ENCODE data around the gene NLK.
A peak's percentile ranks its signal among the peaks of the same experiment; 100 is the strongest.
"Not testable (repeated sequence)": the region's sequence is repeated elsewhere in the genome, so short reads cannot be mapped to it uniquely, and the experiment has no call there.

NLK gene

GRCh38 chr17:28042657-28042720 is at the start of gene NLK:
NLK (plus strand) TSS chr17:28042677; CDS start chr17:28042874, 197 bp downstream.
- DNase-seq (ENCODE audit: low spot score), result no peak

DNA sequence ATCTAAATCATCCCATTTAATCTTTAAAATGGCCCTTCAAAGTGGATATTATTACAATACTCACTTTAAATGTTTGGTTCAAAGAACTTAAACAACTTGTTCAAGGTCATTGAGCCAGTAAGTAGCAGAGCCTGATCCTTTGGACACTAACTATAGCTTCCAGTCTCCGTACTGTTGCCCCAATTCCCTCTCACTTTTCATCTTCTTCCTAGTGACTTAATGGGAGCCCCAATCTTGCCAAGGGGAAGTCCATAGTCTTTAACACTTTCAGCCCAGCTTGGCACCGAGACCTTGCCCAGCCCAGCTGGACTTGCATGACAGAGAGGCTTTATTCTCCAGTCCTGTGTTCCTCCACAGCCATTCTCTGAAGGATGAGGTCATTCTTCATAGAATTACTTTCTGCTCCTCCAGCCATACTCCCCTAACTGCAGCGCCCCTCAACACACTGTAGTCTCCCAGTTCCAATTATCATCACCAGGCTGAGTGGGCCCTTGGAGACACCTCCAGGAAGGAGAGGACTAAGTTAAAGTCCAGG is 49.2 kb upstream of the NLK start:
- DNase-seq (ENCODE audit: low spot score), result no peak

DNA sequence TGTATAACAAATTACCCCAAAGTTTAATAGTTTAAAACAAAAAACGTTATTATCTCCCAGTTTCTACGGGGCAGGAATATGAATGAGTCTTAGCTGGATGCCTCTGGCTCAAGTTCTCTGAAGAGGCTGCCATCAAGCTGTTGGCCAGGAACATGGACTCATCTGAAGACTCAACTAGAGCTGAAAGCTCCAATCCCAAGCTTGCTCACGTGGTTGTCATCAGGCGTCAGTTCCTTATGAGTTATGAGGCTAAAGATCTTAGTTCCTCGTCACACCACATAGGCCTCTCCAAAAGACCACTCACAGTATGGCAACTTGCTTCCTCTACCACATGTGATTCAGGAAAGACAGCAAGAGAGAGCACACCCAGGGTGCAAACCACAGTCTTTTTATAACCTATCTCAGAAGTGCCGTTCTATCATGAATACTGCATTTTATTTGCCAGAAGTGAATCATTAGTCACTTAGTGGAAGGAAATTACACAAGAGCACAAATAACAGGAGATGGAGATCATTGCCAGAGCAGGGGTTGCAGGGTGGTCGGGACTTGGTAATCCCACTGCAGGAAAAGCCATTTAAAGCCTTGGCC is 48.7 kb upstream of the NLK start:
- DNase-seq (ENCODE audit: low spot score), result no peak

- DNase-seq (ENCODE audit: low spot score), result no peak
Observed at GRCh38 chr17:27994586-27994985, 47.9 kb upstream of the NLK start.

- DNase-seq (ENCODE audit: low spot score), result no peak
Observed at GRCh38 chr17:27995554-27995953, 46.9 kb upstream of the NLK start.

GRCh38 chr17:27996202-27997043 is 46.1 kb upstream of the NLK start:
- no peak for DNase-seq (ENCODE audit: low spot score)

DNA sequence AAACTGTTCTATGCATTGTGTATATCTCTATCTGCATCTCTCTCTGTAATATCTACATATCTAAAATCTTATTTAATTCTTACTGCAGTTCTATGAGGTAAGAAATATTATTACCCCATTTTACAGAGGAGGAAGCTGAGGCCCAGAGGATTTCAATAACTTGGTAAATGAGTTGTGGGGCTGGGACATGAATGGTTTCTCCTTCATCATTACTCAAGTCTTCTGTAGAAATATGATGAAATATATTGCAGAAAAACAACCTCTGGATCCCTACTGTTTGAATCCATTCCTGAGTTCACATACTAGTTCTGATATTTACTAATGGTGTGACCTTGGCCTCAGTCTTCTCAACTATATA is 45.5 kb upstream of the NLK start:
- DNase-seq (ENCODE audit: low spot score), result no peak

DNA sequence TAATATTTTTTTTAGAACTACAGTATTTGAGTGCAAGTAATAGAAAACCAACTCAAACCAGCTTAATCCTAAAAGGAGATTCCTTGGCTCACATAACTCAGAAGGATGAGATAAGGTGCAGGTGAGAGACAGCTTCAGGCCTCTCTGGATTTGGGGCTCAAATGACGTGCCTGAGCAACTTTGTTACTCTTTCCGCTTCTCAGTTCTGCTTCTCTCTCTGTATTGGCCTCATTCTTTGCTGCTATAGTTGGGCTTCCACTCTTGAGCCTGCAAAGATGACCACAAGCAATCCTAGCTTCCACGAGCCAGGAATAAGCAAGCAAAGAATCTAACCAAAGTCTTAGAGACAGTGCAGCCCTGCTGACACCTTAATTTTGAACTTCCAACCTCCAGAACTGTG is 45.0 kb upstream of the NLK start:
- DNase-seq (ENCODE audit: low spot score), result no peak

DNA sequence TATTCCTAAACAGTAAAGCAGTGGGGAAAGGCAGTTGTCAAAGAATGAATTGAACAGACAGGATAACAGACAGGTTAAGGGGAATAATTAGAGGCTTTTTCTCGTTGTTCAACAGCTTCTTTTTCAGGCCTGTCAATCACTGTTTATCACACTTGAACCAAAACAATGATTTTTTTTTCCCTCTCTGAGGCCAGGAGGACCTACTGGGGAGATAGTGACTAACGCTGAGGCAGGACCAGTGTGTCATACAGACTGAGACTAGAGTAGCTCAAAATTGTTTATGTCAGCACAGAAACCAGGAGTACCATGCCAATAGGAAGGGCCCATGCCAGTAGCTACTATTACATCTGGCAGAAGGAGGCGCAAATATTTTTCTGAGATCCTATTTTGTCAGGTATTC is 41.3 kb upstream of the NLK start:
- no peak for DNase-seq (ENCODE audit: low spot score)

DNA sequence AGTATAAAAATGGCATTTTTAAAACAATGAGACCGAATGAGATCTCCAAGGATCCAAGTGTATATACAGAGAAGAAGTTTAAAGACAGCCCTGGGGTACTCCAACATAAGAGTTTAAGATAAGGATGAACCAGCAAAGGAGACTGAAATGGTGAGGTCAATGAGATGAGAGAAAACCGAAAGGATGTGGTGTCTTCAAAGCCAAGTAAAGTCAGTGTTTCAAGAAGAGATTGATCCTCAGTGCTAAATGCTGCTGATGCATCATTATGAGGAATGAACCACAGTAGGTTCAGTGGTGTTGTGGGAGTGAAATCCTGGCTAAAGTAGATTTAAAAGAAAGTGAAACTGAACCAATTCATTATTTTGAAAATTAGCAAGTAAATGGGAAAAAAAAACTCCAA is 38.1 kb upstream of the NLK start:
- DNase-seq (ENCODE audit: low spot score), result no peak

- DNase-seq (ENCODE audit: low spot score), result not testable (repeated sequence)
Observed at GRCh38 chr17:28007925-28008324, 34.6 kb upstream of the NLK start.

- DNase-seq (ENCODE audit: low spot score), result peak; percentile 34
Observed at GRCh38 chr17:28008513-28008912, 34.0 kb upstream of the NLK start.

- no peak for DNase-seq (ENCODE audit: low spot score)
Observed at GRCh38 chr17:28010406-28010805, 32.1 kb upstream of the NLK start.

DNA sequence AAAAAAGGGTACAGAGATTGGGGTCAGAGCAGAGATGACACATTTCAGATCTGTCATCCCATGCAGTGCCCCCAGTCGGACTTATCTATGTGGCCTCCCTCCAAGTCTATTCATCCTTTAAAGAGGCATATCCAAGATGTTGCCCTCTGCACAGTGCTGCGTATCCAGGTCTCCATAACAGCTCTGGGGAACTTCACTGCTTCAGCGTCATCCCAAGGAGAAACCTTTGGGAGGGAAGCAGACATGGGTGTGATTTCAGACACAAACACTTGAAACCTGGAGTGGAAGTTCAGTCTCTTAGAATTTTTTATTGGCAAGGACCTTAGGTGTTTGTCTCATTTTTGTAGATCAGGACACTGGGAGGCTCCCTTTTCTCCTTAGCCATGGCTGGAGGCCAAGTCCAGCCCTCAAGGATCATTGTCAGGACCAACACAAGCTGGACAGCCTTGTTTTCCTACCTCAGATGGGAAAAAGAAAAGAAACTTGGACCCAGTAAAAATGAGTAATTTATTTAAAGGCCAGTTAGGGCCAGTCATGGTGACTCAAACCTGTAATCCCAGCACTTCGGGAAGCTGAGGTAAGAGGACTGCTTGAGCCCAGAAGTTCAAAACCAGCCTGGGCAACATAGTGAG is 23.9 kb upstream of the NLK start:
- DNase-seq (ENCODE audit: low spot score), result no peak

GRCh38 chr17:28020515-28020914 is 22.0 kb upstream of the NLK start:
- DNase-seq (ENCODE audit: low spot score), result no peak

GRCh38 chr17:28029044-28029443 is 13.4 kb upstream of the NLK start:
- DNase-seq (ENCODE audit: low spot score), result peak; percentile 83

GRCh38 chr17:28030386-28030785 is 12.1 kb upstream of the NLK start:
- DNase-seq (ENCODE audit: low spot score), result no peak

DNA sequence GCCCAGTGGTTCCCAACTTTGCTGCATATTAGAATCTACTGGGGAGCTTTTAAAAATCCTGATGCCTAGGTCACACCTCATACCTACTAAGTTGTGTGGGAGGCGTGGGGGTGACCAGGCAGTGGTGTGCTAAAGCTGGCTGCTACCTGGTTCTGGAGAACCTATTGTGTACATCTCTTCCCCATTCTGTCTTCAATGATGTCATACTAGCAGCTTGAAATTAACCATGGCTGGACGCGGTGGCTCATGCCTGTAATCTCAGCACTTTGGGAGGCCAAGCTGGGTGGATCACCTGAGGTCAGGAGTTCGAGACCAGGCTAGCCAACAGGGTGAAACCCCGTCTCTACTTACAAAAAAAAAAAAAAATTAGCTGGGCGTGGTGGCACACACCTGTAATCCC is 11.3 kb upstream of the NLK start:
- no peak for DNase-seq (ENCODE audit: low spot score)

DNA sequence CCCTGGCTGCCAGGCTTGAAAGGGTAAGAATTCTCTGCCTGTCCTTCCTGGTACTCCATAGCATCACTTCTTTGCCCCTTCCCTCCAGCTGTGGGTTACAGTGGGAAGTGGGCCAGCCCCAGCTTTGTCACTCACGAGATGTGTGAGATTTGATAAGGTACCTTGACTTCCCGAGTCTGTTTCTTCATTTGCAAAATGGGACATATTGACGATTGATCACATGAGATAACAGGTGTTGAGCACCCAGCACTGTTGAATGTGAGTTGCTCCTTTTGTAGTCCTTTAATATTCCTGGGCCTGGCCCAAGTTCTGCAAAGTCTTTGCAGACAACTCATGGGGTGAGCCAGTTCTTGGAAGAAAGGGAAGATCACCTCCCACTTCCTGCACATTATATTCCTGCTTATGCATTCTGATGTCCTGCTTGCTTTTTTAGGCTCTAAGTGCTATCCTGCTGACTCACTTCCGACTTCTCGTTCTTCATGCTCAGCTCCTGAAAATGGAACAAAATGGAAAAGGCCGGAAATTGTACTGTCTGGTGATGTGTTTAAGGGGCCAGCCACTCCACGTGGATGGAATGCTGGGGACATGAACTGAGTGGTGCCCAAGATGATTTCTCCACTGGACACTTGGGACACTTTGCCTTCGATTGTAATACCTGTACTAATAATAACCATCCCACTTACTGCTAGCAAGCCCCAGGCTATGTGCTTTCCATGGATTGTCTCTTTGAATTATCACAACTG is 8.3 kb upstream of the NLK start:
- no peak for DNase-seq (ENCODE audit: low spot score)

DNA sequence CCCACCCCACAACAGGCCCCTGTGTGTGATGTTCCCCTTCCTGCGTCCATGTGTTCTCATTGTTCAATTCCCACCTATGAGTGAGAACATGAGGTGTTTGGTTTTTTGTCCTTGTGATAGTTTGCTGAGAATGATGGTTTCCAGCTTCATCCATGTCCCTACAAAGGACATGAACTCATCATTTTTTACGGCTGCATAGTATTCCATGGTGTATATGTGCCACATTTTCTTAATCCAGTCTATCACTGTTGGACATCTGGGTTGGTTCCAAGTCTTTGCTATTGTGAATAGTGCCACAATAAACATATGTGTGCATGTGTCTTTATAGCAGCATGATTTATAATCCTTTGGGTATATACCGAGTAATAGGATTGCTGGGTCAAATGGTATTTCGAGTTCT is 7.0 kb upstream of the NLK start:
- not testable (repeated sequence) for DNase-seq (ENCODE audit: low spot score)

DNA sequence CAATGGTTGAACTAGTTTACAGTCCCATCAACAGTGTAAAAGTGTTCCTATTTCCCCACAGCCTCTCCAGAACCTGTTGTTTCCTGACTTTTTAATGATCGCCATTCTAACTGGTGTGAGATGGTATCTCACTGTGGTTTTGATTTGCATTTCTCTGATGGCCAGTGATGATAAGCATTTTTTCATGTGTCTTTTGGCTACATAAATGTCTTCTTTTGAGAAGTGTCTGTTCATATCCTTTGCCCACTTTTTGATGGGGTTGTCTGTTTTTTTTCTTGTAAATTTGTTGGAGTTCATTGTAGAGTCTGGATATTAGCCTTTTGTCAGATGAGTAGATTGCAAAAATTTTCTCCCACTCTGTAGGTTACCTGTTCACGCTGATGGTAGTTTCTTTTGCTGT is 6.6 kb upstream of the NLK start:
- not testable (repeated sequence) for DNase-seq (ENCODE audit: low spot score)

- DNase-seq (ENCODE audit: low spot score), result no peak
Observed at GRCh38 chr17:28038802-28039201, 3.7 kb upstream of the NLK start.

GRCh38 chr17:28039251-28039650 is 3.2 kb upstream of the NLK start:
- peak; percentile 40 for DNase-seq (ENCODE audit: low spot score)
